B cell (primary cell): Measurements from ENCODE around the gene CLCA1.

Experiments used
- CTCF ChIP-seq: fragments of 200-600 bp; IDR thresholded peaks from one replicate; pipeline ENCODE4 v1.8.0; 2022; ENCODE audit warnings: antibody characterized with exemption, mild to moderate bottlenecking
- EZH2 ChIP-seq: IDR thresholded peaks from 2 replicates; pipeline ENCODE4 v1.6.1; 2012; ENCODE audit warnings: borderline replicate concordance, low read depth, mild to moderate bottlenecking, moderate library complexity, low read length; ENCODE audit not compliant: insufficient read depth, poor library complexity, severe bottlenecking

DNA sequence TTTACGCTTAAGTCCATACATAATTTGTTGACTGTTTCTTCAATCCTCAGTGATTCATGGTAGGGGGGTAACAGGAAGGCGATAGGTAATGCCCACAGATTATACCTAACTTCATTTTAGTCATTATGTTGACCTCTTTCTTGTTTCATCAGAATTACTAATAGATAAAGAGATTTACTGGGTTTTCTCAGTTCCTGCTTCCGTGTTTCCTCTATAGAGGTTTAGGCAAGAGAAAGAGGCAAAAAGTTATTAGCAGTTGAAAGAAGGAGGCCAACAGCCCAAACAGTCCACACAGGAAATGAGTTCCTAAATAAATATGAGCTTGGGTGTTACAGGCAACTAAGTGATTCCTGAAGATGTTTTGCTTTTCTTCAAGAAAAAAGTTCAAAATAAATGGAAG, 17.9 kb upstream of the CLCA1 start:
- TF ChIP-seq CTCF (no peak), EZH2 (no peak)
